Heart left ventricle (tissue), 16 donors: ENCODE results near the gene GUCA2B. TPM values are rescaled to one million over a fixed set of nuclear protein-coding genes. Genes with fewer than 3 reads are reported as not detected.
A peak's percentile ranks its signal among the peaks of the same experiment; 100 is the strongest.

Source experiments
- ATAC-seq, 4 donors: fragments of 200-7000 bp; cut with Tn5 transposase; one replicate each; pipeline ENCODE4 v1.9.1; 2020 to 2022; ENCODE audit warnings: moderate library complexity in 4 of 4, mild to moderate bottlenecking in 3 of 4, moderate number of reproducible peaks in 1 of 4
- DNase-seq, 5 donors: peaks; one replicate each; pipeline ENCODE4 v3.0.0-alpha.2; 2020
- H3K27ac ChIP-seq, 12 donors: fragments of 200-600 bp; sonication (generic) in 4 of 12; one replicate each; pipeline versions ENCODE4 v1.5.0 to v1.8.0; 2016 to 2022; ENCODE audit warnings: mild to moderate bottlenecking in 2 of 12
- H3K27me3 ChIP-seq, 9 donors: fragments of 200-600 bp; sonication (generic) in 2 of 9; one replicate each; pipeline versions ENCODE4 v1.5.1 to v1.8.0; 2016 to 2022; ENCODE audit warnings: mild to moderate bottlenecking in 3 of 9
- H3K36me3 ChIP-seq, 9 donors: fragments of 200-600 bp; sonication (generic) in 2 of 9; one replicate each; pipeline versions ENCODE4 v1.5.0 to v1.8.0; 2018 to 2022; ENCODE audit warnings: mild to moderate bottlenecking in 2 of 9
- H3K4me1 ChIP-seq, 12 donors: fragments of 200-600 bp; sonication (generic) in 4 of 12; one replicate each; pipeline versions ENCODE4 v1.5.0 to v1.8.0; 2016 to 2022; ENCODE audit warnings: mild to moderate bottlenecking in 3 of 12
- H3K4me3 ChIP-seq, 12 donors: fragments of 200-600 bp; sonication (generic) in 4 of 12; one replicate each; pipeline versions ENCODE4 v1.5.0 to v1.8.0; 2017 to 2022; ENCODE audit warnings: mild to moderate bottlenecking in 9 of 12, moderate library complexity in 4 of 12
- H3K9me3 ChIP-seq, 12 donors: fragments of 200-600 bp; sonication (generic) in 4 of 12; one replicate each; pipeline versions ENCODE4 v1.5.0 to v1.8.0; 2016 to 2022; ENCODE audit warnings: mild to moderate bottlenecking in 1 of 12
- POLR2A ChIP-seq, 2 donors: fragments of 450-650 bp; IDR thresholded peaks; one replicate each; pipeline ENCODE4 v1.6.1; 2017; ENCODE audit warnings: antibody characterized with exemption in 2 of 2, mild to moderate bottlenecking in 2 of 2, moderate library complexity in 2 of 2
- WGBS, 4 donors: extraction: QIAGEN DNeasy Blood & Tissue Kit in 2 of 4; methylation state at CpG; one replicate each; pipeline versions ENCODE4 v1.1.5 to v1.1.7; 2013 to 2018; 5-methylcytosine and 5-hydroxymethylcytosine counted together
- intact Hi-C, 10 donors: fragments of 100-400 bp; cut with DNase I; formaldehyde crosslinking; loops; one replicate each; pipeline versions ENCODE4 v1.11.1 to v1.14.2; 2022
- polyA plus RNA-seq, 2 donors: library from polyadenylated mRNA; stranded (reverse); fragments of 200-250 nt; gene quantifications; one replicate each; pipeline ENCODE4 v1.2.3, GENCODE V29; 2013
- total RNA-seq, 9 donors: library from RNA; depleted of rRNA in 2 of 9; stranded (reverse); fragments of >200 nt in 2 of 9; fragmentation: NEBNext Ultra II Directional in 3 of 9; extraction: Animal tissue kit (Norgen Biotek cat#: 25700) in 3 of 9; gene quantifications; one replicate each; pipeline versions ENCODE4 v1.1.0 to v1.2.4, GENCODE V29; 2016 to 2023
- TF ChIP-seq, protein P1 (sequence below), 12 donors: fragments of 200-600 bp; sonication (generic) in 4 of 12; IDR thresholded peaks; one replicate each; pipeline versions ENCODE4 v1.5.0 to v1.8.0; 2018 to 2022; ENCODE audit warnings: antibody characterized with exemption in 12 of 12, mild to moderate bottlenecking in 5 of 12
- donor health status: ischemic (EF 13 %, LVEDD 7.1; RV severe dilation, severe dysfunction).
- donor health status: healthy with polysubstance abuse.
- donor health status: DM: no; HTN: yes; CAD: no.
- donor health status: DM: no; HTN: no; CAD: no.
- donor health status: ischemic (EF 25% LVEDD 6.9; RV normal size, moderate dysfunction).
- donor health status: ischemic (EF 25% LVEDD 5.7; RV mildly dilated, moderate dysfunction).
- donor health status: healthy.
- donor health status: DM: yes; HTN: yes; CAD: no.
- donor health status: ischemic (EF 35%, LVEDD 5.7; RV mildly dilated, moderate dysfunction).
- donor health status: nonischemic (EF 11% LVEDD 7.7; RV severe dilation, severe dysfunction).
- donor health status: DM: yes; HTN: yes; CAD: no.
- donor health status: PGD.
- donor health status: ischemic (EF 29% LVEDD 5.4; RV normal size, mild dysfunction).
- donor health status: nonischemic (EF 23%, LVEDD 6.1; RV moderate dilation, normal function).

The GUCA2B gene
- total and polyA plus RNA-seq, 11 donors: not detected

DNA sequence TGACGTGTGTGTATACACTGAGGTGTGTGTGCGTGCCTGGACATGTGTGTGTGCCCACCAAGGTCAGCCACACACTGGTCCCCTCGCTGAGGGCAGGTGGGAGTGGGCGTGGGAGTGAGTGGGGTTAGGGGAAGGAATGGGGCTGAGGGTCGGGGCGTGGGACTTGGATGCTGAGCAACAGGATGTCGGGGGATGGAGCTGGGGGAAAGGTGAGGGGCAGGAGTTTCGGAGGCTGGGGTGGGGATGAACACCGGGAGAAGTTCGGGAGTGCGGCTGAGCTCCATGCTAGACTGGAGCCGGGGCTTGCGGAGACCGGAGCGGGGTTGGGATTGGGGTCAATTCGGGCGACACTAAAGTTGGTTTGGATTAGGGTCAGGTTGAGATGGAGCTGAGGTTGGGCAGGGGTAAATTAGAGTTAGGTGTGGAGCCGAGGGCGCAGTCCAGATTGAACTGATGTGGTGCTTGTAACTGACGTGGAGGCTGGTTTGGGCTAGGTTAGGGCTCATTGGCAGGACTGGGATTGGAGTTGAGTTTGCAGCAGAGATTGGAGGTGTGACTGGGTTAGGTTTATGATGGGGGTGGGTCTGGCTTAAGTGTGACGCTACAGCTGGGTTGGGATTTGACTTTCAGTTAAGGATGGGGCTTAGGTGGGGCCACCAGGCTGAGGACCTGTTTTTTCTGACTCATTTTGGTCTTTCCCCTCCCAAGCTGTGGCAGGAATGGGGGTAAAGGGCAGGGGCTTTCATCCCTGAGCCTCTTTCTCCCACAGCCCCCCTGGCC is 14.6 kb downstream of the GUCA2B start:
- Histone ChIP-seq H3K36me3 (no peaks in the 10 kb centered on the region), H3K27me3 (no peaks in the 10 kb centered on the region), H3K9me3 (no peaks in the 10 kb centered on the region), H3K27ac (no peak overlapping the region), H3K4me3 (no peak overlapping the region), H3K4me1 (peaks cover 8 to 44% (median 34%) of the 10 kb centered on the region in 12 donors)
- 84 to 87% (median 85%) methylated on average over 21 of the region's 21 CpGs for WGBS, 4 donors
- no peak for TF ChIP-seq POLR2A (IDR thresholded peaks at IDR 0.05)
- TF ChIP-seq, protein P1, sequence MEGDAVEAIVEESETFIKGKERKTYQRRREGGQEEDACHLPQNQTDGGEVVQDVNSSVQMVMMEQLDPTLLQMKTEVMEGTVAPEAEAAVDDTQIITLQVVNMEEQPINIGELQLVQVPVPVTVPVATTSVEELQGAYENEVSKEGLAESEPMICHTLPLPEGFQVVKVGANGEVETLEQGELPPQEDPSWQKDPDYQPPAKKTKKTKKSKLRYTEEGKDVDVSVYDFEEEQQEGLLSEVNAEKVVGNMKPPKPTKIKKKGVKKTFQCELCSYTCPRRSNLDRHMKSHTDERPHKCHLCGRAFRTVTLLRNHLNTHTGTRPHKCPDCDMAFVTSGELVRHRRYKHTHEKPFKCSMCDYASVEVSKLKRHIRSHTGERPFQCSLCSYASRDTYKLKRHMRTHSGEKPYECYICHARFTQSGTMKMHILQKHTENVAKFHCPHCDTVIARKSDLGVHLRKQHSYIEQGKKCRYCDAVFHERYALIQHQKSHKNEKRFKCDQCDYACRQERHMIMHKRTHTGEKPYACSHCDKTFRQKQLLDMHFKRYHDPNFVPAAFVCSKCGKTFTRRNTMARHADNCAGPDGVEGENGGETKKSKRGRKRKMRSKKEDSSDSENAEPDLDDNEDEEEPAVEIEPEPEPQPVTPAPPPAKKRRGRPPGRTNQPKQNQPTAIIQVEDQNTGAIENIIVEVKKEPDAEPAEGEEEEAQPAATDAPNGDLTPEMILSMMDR (IDR thresholded peaks at IDR 0.05): no peak
- DNase-seq (no peak), ATAC-seq (no peak)
- intact Hi-C loops: no loop called here

DNA sequence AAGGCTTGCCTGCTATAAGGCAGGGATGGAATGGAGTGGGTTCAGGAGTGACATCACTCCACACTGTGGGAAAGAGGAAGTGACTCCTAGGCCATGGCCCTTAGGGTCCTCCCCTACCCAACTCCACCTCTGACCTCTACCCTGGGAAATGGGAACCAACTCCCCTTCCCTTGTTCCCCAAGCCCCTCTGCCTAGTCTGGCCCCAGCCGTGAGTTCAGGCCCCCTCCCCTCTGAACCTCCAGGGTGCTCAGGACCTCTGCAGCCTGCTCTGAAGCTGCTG is 15.1 kb downstream of the GUCA2B start:
- no peak for ATAC-seq
- no peaks in the 10 kb centered on the region for H3K36me3 ChIP-seq
- H3K27me3 ChIP-seq: no peaks in the 10 kb centered on the region
- H3K27ac ChIP-seq: no peak overlapping the region
- H3K4me1 ChIP-seq: peaks cover 8 to 49% (median 38%) of the 10 kb centered on the region in 12 donors
- H3K4me3 ChIP-seq: no peak overlapping the region
- DNase-seq: no peak
- H3K9me3 ChIP-seq: no peaks in the 10 kb centered on the region
- intact Hi-C loops: no loop called here
- WGBS, 4 donors: 33 to 73% (median 65%) methylated on average over 1 of the region's 1 CpG
- TF ChIP-seq, protein P1 (IDR thresholded peaks at IDR 0.05): no peak
- TF ChIP-seq POLR2A (IDR thresholded peaks at IDR 0.05): no peak

DNA sequence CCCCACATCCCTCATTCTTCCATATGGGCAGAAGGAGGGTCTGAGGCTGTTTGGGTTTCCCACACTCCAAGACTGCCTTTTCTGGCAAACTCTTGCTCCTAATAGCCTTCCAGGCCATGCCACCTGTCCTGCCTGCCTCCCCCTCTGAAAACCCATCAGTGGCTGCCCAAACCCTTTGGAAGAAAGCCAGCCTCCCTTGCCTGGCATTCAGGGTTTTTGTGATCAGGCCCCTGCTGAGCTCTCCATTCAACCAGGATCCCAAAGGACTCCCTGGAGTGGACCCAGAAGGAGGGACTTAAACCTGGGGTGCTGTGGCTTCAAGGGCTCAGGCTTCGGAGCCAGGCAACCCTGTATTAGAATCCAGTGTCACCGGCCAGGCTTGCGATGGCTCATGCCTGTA is 15.6 kb downstream of the GUCA2B start:
- TF ChIP-seq POLR2A (IDR thresholded peaks at IDR 0.05): no peak
- TF ChIP-seq, protein P1 (IDR thresholded peaks at IDR 0.05): no peak
- Histone ChIP-seq H3K27me3 (no peaks in the 10 kb centered on the region), H3K4me3 (no peak overlapping the region), H3K36me3 (no peaks in the 10 kb centered on the region), H3K9me3 (no peaks in the 10 kb centered on the region), H3K27ac (no peak overlapping the region), H3K4me1 (peaks cover 8 to 54% (median 41%) of the 10 kb centered on the region in 12 donors)
- no peak for DNase-seq
- intact Hi-C loops: no loop called here
- ATAC-seq: no peak
- WGBS, 4 donors: 96 to 98% (median 98%) methylated on average over 3 of the region's 3 CpGs

DNA sequence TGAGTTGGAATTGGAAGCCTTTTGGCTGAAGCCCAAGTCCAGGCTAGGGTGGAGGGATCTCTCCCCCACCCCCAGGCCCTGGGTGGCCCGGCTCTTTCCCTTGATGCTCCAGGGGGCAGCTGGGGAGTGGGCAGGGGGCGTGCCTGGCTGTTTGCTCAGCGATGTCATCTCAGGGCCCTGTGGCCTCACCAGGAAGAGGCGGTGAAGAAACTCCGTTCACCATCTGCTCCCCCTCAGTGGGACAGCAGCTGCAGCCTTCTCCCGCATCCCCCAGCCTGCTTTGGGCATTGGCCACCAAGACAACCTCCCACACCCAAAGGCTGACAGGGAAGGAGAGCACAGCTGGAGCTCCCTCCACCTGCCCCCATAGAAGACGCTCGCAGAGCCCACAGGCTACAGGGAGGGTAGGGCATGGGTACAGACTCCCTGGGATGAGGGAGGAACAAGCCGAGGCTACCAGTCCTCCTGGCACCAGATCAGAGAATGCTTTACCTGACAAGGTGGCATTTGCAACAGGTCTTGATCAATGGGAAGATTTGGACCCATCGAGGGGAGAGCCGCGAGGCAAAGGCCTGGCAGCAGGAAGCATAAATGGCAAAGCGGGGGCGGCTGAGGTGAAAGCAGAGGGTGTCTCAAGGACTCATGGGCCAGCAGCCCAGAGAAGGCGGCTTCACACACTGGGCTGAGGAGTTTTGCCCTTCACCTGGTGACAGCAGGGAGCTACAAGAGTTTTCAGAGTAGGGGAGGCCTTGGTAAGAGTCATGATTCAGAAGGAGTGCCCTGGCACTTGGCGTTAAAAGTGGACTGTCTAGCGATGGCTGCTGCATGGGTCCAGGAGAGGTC is 17.8 kb downstream of the GUCA2B start:
- peaks cover 8 to 42% (median 35%) of the 10 kb centered on the region in 12 donors for H3K4me1 ChIP-seq
- H3K4me3 ChIP-seq: no peak overlapping the region
- H3K27me3 ChIP-seq: no peaks in the 10 kb centered on the region
- 70 to 77% (median 75%) methylated on average over 16 to 17 of the region's 17 CpGs for WGBS, 4 donors
- intact Hi-C loops: loop anchor here (5.0 to 10.0 kb wide), 10 partner anchors 161 to 596 kb away; partner anchors contain the start of genes PPCS (in 2 of the 10), YBX1 (in 2 of the 10), ZMYND12 (in 2 of the 10) and FOXJ3 (in 1 of the 10)
- peaks cover 0 to 1% (median 0%) of the 10 kb centered on the region in 9 donors for H3K36me3 ChIP-seq
- peak in 1 of 5 donors; percentile 33 for DNase-seq
- H3K27ac ChIP-seq: peak overlapping the region in 9 of 12 donors; percentile 63 to 95 (median 86)
- TF ChIP-seq POLR2A (IDR thresholded peaks at IDR 0.05): no peak
- TF ChIP-seq, protein P1 (IDR thresholded peaks at IDR 0.05): no peak
- no peaks in the 10 kb centered on the region for H3K9me3 ChIP-seq
- ATAC-seq: no peak
